ENCODE measurements around the gene CASP6.

The CASP6 gene

GRCh38 chr4:109665783-109666485 is 37.3 kb downstream of the CASP6 start:
- no peak for DNase-seq

- DNase-seq = no peak
These were observed 40.5 kb downstream of the CASP6 start for GRCh38 chr4:109662771-109663170.

- DNase-seq = no peak
These were observed 41.1 kb downstream of the CASP6 start for GRCh38 chr4:109662116-109662515.

- no peak for DNase-seq
These were observed 44.3 kb downstream of the CASP6 start for GRCh38 chr4:109658871-109659410.

- no peak for DNase-seq
These were observed 45.3 kb downstream of the CASP6 start for GRCh38 chr4:109657854-109658418.

GRCh38 chr4:109655396-109655795 is 47.8 kb downstream of the CASP6 start:
- no peak for DNase-seq

GRCh38 chr4:109649872-109650271 is 53.4 kb downstream of the CASP6 start:
- peak; percentile 77 for DNase-seq

- DNase-seq = peak; percentile 22
These were observed 54.2 kb downstream of the CASP6 start for GRCh38 chr4:109648997-109649575.

- peak; percentile 20 for DNase-seq
These were observed 54.8 kb downstream of the CASP6 start for GRCh38 chr4:109648266-109648996.

GRCh38 chr4:109645874-109646710 is 57.2 kb downstream of the CASP6 start:
- DNase-seq = no peak

- DNase-seq = no peak
These were observed 62.6 kb downstream of the CASP6 start for GRCh38 chr4:109640644-109641043.
